ENCODE data around the gene GLIPR2. TPM values are rescaled to one million over a fixed set of nuclear protein-coding genes. Genes with fewer than 3 reads are reported as not detected.
"Not testable (repeated sequence)": the region's sequence is repeated elsewhere in the genome, so short reads cannot be mapped to it uniquely, and the experiment has no call there.

The GLIPR2 gene, protein sequence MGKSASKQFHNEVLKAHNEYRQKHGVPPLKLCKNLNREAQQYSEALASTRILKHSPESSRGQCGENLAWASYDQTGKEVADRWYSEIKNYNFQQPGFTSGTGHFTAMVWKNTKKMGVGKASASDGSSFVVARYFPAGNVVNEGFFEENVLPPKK
- 10 to 100 TPM; 13.6 to 71.1 (median 42.2) TPM for total RNA-seq

DNA sequence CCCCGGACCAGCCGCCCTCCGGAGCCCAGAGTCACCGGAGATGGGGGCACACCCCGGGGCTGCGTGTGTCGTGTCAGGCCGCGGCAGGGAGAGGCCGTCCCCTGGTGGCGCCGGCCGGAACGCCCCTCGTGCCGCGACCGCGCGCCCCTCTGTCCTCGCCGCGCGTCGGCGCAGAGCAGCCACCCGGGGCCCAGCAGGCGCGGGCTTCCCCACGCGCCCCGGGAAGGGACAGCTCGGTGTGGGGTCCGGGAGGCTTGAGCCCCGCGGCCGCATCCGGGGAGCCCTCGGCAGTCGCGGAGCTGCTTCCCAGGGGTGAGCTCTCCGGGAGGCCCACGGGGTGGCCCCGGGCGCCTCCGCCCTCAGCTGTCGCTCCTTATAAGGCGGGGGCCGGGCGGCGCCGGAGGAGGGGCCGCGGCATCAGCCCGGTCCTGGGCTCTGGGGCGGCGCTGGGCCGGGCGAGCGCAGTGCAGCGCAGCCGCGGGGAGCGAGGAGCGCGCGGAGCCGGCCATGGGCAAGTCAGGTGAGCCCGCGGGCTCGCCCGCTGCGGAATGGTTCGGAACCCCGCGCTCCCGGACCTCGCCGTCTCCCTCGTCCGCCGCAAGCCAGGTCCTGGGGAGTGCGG lies at the start of gene GLIPR2:
TSS of gene GLIPR2 (plus strand) at position 462 of the 622 bp plus-strand sequence. CDS start at position 508, 46 bp downstream.
- ATAC-seq (ENCODE audit: low FRiP score): peak; percentile 89

DNA sequence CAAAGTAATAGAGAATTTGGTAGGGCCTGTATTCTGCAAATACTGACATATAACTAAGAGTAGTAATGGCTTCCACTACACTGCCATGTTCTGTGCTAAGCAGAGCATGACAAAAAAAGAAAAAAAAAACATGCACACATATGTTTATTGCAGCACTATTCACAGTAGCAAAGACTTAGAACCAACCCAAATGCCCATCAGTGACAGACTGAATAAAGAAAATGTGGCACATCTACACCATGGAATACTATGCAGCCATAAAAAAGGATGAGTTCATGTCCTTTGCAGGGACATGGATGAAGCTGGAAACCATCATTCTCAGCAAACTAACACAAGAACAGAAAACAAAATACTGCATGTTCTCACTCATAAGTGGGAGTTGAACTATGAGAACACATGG lies 49.5 kb upstream of the GLIPR2 start:
- ATAC-seq (ENCODE audit: low FRiP score); DNase-seq (ENCODE audit: low spot score): not testable (repeated sequence)

More for the DNA sequence above, at the start of gene GLIPR2:
- no peak for DNase-seq (ENCODE audit: low spot score)
- TF ChIP-seq, protein P1, sequence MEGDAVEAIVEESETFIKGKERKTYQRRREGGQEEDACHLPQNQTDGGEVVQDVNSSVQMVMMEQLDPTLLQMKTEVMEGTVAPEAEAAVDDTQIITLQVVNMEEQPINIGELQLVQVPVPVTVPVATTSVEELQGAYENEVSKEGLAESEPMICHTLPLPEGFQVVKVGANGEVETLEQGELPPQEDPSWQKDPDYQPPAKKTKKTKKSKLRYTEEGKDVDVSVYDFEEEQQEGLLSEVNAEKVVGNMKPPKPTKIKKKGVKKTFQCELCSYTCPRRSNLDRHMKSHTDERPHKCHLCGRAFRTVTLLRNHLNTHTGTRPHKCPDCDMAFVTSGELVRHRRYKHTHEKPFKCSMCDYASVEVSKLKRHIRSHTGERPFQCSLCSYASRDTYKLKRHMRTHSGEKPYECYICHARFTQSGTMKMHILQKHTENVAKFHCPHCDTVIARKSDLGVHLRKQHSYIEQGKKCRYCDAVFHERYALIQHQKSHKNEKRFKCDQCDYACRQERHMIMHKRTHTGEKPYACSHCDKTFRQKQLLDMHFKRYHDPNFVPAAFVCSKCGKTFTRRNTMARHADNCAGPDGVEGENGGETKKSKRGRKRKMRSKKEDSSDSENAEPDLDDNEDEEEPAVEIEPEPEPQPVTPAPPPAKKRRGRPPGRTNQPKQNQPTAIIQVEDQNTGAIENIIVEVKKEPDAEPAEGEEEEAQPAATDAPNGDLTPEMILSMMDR (IDR thresholded peaks at IDR 0.05): peak in 1 of 3 donors; percentile 9

DNA sequence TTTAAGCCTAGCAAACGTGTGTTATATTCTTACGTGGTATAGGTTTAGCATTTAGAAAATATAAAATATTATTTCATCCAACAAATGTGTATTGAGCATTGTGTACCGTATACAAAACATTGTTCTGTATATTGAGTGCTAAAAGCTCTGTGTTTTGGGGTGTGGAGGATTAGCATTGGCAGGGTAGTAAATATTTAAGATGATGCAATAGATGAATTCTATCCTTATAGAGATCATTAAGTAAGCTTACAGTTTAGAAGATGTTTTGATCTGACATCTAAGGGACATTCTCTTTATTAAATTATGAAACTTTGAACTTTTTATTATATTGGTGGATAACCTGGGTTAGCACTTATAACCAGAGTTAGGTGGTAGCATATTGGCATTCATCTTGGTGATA lies 48.5 kb upstream of the GLIPR2 start:
- DNase-seq (ENCODE audit: low spot score): no peak

DNA sequence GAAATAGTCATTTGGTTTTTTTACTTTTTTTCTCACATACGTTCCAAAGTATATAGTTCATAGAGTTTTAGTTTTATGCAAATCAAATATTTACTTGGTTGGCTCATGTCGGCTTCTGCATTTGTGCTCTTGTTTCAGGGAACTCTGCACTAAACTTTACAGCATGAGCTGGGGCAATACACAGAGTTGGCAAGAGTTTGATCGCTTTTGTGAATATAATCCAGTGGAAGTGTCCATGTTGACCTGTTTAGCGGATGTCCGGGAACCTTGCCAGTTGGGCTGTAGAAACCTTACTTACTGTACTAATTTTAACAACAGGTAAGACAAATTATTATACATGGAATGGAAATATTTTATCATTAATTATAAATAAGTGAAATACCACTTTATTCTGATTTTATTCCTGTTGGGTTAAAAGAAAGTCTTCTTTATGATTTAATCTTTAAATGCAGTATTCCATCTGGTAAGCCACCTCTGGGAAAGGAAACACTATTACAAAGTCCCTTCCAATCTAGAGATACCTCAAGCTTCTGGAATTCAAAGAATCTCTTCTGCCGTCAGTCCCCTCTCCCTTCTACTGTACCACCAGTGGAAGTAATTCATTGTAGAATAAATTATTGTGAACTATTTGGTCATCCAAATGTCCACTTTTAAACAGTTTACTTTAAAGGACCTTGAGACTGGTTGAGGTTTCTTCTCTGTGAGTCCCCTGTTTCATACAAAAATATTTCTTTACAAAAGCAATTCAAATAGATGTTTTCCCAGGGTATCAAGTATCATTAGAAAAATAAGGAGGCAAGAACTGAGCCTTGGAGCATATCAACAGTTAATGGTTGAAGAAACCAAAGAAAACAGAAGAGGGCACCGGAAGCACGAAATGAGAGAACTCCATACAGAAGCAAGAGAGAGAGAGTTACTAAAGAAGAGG lies 45.2 kb upstream of the GLIPR2 start:
- TF ChIP-seq, protein P1 (IDR thresholded peaks at IDR 0.05): no peak
- no peak for ATAC-seq (ENCODE audit: low FRiP score)
- DNase-seq (ENCODE audit: low spot score): no peak

More for the DNA sequence above, 48.5 kb upstream of the GLIPR2 start:
- TF ChIP-seq, protein P1 (IDR thresholded peaks at IDR 0.05): no peak
- ATAC-seq (ENCODE audit: low FRiP score): no peak

DNA sequence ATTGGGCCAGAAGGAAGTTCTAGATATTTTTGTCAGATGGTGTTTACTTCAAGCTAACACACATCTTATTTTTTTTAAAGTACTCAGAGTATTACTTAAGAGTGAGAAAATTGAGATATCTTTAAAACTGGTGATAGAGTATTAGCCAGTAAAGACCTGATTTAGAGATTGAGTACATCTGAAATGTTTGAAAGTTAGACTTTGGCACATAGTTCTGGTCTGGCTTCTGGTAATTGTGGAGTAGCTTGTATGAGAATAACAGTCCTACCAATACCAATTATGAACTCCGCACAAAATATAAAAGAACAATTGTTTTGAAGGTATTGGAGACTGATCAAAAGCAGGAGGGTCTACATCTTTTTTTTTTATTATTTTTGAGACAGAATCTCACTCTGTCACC lies 44.5 kb upstream of the GLIPR2 start:
- ATAC-seq (ENCODE audit: low FRiP score) (no peak), DNase-seq (ENCODE audit: low spot score) (no peak)
- TF ChIP-seq, protein P1 (IDR thresholded peaks at IDR 0.05): no peak

DNA sequence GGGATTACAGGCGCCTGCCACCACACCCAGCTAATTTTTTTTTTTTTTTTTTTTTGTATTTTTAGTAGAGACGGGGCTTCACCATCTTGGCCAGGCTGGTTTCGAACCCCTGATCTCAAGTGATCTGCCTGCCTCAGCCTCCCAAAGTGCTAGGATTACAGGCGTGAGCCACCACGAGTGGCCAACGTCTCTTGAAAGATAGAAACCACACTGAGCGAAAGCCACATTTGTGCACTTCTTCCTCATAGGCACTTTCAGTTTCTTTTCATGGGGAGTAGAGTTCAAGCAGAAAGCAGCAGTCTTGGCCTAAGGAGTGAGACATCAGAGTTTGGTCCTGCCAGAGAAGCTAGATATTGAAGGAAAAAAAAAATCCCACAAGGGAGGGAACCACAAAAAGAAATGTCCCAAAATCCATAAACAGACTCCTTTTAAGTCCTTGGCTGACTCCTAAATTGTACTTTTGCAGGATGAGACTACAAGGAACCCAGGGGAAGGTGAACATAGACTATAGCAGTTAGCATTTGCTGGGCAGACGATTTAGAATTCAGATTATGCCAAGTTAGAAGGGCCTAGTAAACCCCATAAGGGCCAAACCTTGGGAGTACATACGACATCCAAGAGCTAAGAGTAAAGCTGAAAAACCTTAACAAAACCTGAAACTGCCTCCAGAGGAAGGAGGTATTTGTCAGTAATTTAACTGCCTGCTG lies 43.9 kb upstream of the GLIPR2 start:
- ATAC-seq (ENCODE audit: low FRiP score) (no peak), DNase-seq (ENCODE audit: low spot score) (no peak)
- TF ChIP-seq, protein P1 (IDR thresholded peaks at IDR 0.05): no peak

DNA sequence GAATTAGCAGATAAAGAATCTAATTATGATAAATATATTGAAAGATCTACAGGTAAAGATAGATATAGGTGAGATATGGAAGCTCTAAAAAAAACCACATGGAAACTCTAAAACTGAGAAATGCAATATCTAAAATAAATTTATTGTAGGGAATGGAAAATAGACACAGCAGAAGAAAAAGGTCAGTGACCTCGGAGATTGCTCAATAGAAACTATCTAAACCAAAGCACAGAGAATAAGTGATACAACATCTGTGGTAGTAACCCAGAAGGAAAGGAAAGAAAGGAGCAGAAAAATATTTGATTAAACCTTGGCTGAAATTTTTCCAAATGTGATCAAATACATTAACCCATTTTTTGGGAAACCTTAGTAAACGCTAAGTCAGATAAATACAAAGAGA lies 43.1 kb upstream of the GLIPR2 start:
- TF ChIP-seq, protein P1 (IDR thresholded peaks at IDR 0.05): no peak
- no peak for ATAC-seq (ENCODE audit: low FRiP score)
- DNase-seq (ENCODE audit: low spot score): no peak

Measured in omental fat pad (tissue), 4 donors.